Measurements from ENCODE around the gene TMEM8B.

GRCh38 chr9:35790385-35791296 is 38.4 kb upstream of the TMEM8B start:
- TF ChIP-seq POLR2A (IDR thresholded peaks at IDR 0.05) = no peak
- TF ChIP-seq CTCF (IDR thresholded peaks at IDR 0.05) = peak; percentile 83 to 92 (median 86)
- no peak for TF ChIP-seq POLR2AphosphoS5 (IDR thresholded peaks at IDR 0.05)
- TF ChIP-seq EP300 (IDR thresholded peaks at IDR 0.05) = no peak

All from sigmoid colon (tissue), 4 donors.